ENCODE data around the gene USP6NL. TPM values are rescaled to one million over a fixed set of nuclear protein-coding genes. Genes with fewer than 3 reads are reported as not detected.

Gene USP6NL
- total and polyA plus RNA-seq, 9 of the 15 experiments (the other 6 are each of a cell fraction or from before 2014, with no cell fraction given) = 3.2 to 26.6 (median 19.8) TPM

GRCh38 chr10:11533328-11533781 is 78.1 kb downstream of the USP6NL start (continued):
- TF ChIP-seq FOXK1 (CRISPR knock-in tag; IDR thresholded peaks at IDR 0.05; ENCODE audit: borderline replicate concordance) = no peak
- TF ChIP-seq ZSCAN29 (IDR thresholded peaks at IDR 0.05) = no peak
- TF ChIP-seq, protein P1, sequence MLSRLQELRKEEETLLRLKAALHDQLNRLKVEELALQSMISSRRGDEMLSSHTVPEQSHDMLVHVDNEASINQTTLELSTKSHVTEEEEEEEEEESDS (CRISPR knock-in tag; IDR thresholded peaks at IDR 0.05) = no peak

- H4K20me1 ChIP-seq (replicated peaks; ENCODE audit: control insufficient read depth, insufficient read depth, low read length) = peaks cover 14% of the 10 kb centered on the region; the same call in 1 of the 2 replicates
- peaks cover 1% of the 10 kb centered on the region; the same call in 1 of the 3 replicates for H3K36me3 ChIP-seq (ENCODE audit: control insufficient read depth, insufficient read depth, low read length)
- TF ChIP-seq, protein P2, sequence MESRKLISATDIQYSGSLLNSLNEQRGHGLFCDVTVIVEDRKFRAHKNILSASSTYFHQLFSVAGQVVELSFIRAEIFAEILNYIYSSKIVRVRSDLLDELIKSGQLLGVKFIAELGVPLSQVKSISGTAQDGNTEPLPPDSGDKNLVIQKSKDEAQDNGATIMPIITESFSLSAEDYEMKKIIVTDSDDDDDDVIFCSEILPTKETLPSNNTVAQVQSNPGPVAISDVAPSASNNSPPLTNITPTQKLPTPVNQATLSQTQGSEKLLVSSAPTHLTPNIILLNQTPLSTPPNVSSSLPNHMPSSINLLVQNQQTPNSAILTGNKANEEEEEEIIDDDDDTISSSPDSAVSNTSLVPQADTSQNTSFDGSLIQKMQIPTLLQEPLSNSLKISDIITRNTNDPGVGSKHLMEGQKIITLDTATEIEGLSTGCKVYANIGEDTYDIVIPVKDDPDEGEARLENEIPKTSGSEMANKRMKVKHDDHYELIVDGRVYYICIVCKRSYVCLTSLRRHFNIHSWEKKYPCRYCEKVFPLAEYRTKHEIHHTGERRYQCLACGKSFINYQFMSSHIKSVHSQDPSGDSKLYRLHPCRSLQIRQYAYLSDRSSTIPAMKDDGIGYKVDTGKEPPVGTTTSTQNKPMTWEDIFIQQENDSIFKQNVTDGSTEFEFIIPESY (CRISPR knock-in tag; IDR thresholded peaks at IDR 0.05) = 0 out of 2 replicates have a peak, but pooled peaks have one; percentile 52
- no peak for TF ChIP-seq FUS (optimal IDR thresholded peaks at IDR 0.05; ENCODE audit: low read depth, low read length)
- BruUV-seq (replicated peaks) = no TSS peak
- H3K9ac ChIP-seq (ENCODE audit: insufficient read depth in 1 of 2, low read depth in 2 of 2, low read length in 2 of 2) = no peak overlapping the region
- ATAC-seq = no peak
- 78% methylated on average over 4 of the region's 4 CpGs for WGBS (ENCODE audit: insufficient coverage, low coverage, missing lambda C conversion rate)
- DNase-seq (ENCODE audit: extremely low read depth in 1 of 4, low spot score in 3 of 4) = no peak
- intact Hi-C loops (cut with micrococcal nuclease) = no loop called here
- H3K4me1 ChIP-seq (replicated peaks in 1 of 2; ENCODE audit: control insufficient read depth in 2 of 2, insufficient read depth in 2 of 2, low read length in 2 of 2) = peaks cover 0 to 9% of the 10 kb centered on the region in 2 experiments; a peak in 3 of 5 replicates
- CTCF ChIA-PET (ENCODE audit: low intra/inter-chr PET ratio) = no interaction called here
- FAIRE-seq = no peak
- H3K9me1 ChIP-seq (ENCODE audit: control insufficient read depth, insufficient read depth, low read length) = no peaks in the 10 kb centered on the region
- no peak overlapping the region for H3K27ac ChIP-seq (ENCODE audit: extremely low read depth, low read depth, low read length)
- H3K27me3 ChIP-seq (ENCODE audit: control insufficient read depth in 2 of 2, insufficient read depth in 2 of 2, low read length in 2 of 2) = no peaks in the 10 kb centered on the region
- in situ Hi-C loops (cut with MboI) = no loop called here
- no peak overlapping the region for H3K4me2 ChIP-seq (ENCODE audit: insufficient read depth, low read length)
- H3K79me2 ChIP-seq (ENCODE audit: control insufficient read depth, insufficient read depth, low read length) = peaks cover 92% of the 10 kb centered on the region
- H3K4me3 ChIP-seq = no peak overlapping the region
- no peak overlapping the region for H2AFZ ChIP-seq (ENCODE audit: low read depth, low read length)
- no peaks in the 10 kb centered on the region for H3K9me3 ChIP-seq (replicated peaks; ENCODE audit: control insufficient read depth, insufficient read depth, low read depth, low read length)
- POLR2A ChIA-PET = interaction anchor here (0.6 to 2.7 kb wide), 2 partner anchors 11 to 28 kb away, joined by 3 to 14 read pairs; no protein-coding TSS in a partner anchor
Measured at GRCh38 chr10:11532306-11532705, 79.1 kb downstream of the USP6NL start.
